Suppressor macrophage treated with lipopolysaccharide for 4 hours (primary cell): ENCODE results near the gene TNFRSF18.

Experiments used
- DNase-seq: peaks from one replicate; pipeline ENCODE4 v3.0.0-alpha.2; 2020

The TNFRSF18 gene

GRCh38 chr1:1240348-1240732, 33.9 kb upstream of the TNFRSF18 start:
- no peak for DNase-seq

- no peak for DNase-seq
Measured at GRCh38 chr1:1239614-1240347, 33.4 kb upstream of the TNFRSF18 start.

GRCh38 chr1:1239227-1239613, 32.8 kb upstream of the TNFRSF18 start:
- no peak for DNase-seq

- no peak for DNase-seq
Measured at GRCh38 chr1:1238702-1239178, 32.3 kb upstream of the TNFRSF18 start.

- DNase-seq, result no peak
Measured at GRCh38 chr1:1237874-1238701, 31.7 kb upstream of the TNFRSF18 start.

- no peak for DNase-seq
Measured at GRCh38 chr1:1236945-1237873, 30.8 kb upstream of the TNFRSF18 start.

- DNase-seq, result no peak
Measured at GRCh38 chr1:1236176-1236763, 29.9 kb upstream of the TNFRSF18 start.

- no peak for DNase-seq
Measured at GRCh38 chr1:1235016-1235744, 28.8 kb upstream of the TNFRSF18 start.

- no peak for DNase-seq
Measured at GRCh38 chr1:1234180-1234808, 27.9 kb upstream of the TNFRSF18 start.

- no peak for DNase-seq
Measured at GRCh38 chr1:1233567-1233892, 27.1 kb upstream of the TNFRSF18 start.

- no peak for DNase-seq
Measured at GRCh38 chr1:1232796-1233566, 26.6 kb upstream of the TNFRSF18 start.

- DNase-seq, result no peak
Measured at GRCh38 chr1:1232208-1232795, 25.9 kb upstream of the TNFRSF18 start, which contains the start of gene B3GALT6. TSS of gene B3GALT6 (plus strand) at chr1:1232237. CDS start at chr1:1232279, 42 bp downstream.

GRCh38 chr1:1231400-1232207, 25.2 kb upstream of the TNFRSF18 start, which contains the start of gene SDF4:
TSS of gene SDF4 (minus strand) at chr1:1232001. CDS start at chr1:1228772, 3,229 bp downstream.
- peak; percentile 99 for DNase-seq

GRCh38 chr1:1230656-1231399, 24.4 kb upstream of the TNFRSF18 start:
- DNase-seq, result peak; percentile 47

- DNase-seq, result no peak
Measured at GRCh38 chr1:1229770-1230169, 23.4 kb upstream of the TNFRSF18 start.

- DNase-seq, result no peak
Measured at GRCh38 chr1:1228596-1229321, 22.4 kb upstream of the TNFRSF18 start.

- DNase-seq, result no peak
Measured at GRCh38 chr1:1228187-1228586, 21.8 kb upstream of the TNFRSF18 start.

GRCh38 chr1:1227386-1227785, 21.0 kb upstream of the TNFRSF18 start:
- no peak for DNase-seq
